SK-N-SH treated with all-trans-retinoic acid at 6 μM for 48 hours (cell line): ENCODE data around the gene GRIA4.

ENCODE experiments used
- BACH2 ChIP-seq: fragments of 250-450 bp; sonication (Bioruptor Pico); IDR thresholded peaks from 2 replicates; pipeline ENCODE4 v1.9.0; 2021; ENCODE audit warnings: mild to moderate bottlenecking, borderline replicate concordance
- CSDC2 ChIP-seq: fragments of 250-450 bp; sonication (Bioruptor Pico); IDR thresholded peaks from 2 replicates; pipeline ENCODE4 v1.5.0; 2020; ENCODE audit warnings: mild to moderate bottlenecking, moderate library complexity
- ZFP30 ChIP-seq: fragments of 450-650 bp; formaldehyde crosslinking; IDR thresholded peaks from 2 replicates; pipeline ENCODE4 v1.5.0; 2022; ENCODE audit warnings: mild to moderate bottlenecking, moderate library complexity
- TF ChIP-seq, protein P1 (sequence below): fragments of 250-450 bp; sonication (Bioruptor Pico); IDR thresholded peaks from 2 replicates; pipeline ENCODE4 v1.5.1; 2020; ENCODE audit warnings: low read depth, mild to moderate bottlenecking, moderate library complexity
- TF ChIP-seq, protein P2 (sequence below): fragments of 250-450 bp; sonication (Bioruptor Pico); IDR thresholded peaks from 2 replicates; pipeline ENCODE4 v1.8.0; 2020; ENCODE audit warnings: mild to moderate bottlenecking, moderate library complexity, borderline replicate concordance

DNA sequence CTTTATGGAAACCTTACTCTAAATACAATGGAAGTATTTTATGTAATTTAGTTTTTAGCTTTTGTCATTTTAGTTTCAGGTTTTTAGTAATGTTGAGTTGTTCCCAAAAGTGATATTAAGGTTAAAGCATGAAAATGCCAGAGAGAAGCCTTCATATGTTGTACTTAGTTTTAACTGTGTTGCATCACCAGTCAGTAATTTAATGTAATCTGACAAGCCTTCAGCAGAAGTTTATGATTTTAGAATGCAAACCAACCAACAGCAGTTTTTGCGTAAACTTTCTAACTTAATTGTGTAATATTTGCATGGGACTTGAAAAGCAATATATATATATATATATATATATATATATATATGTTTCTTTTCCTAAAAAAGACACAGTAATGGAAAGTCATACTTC, 301.6 kb downstream of the GRIA4 start:
- TF ChIP-seq, protein P1, sequence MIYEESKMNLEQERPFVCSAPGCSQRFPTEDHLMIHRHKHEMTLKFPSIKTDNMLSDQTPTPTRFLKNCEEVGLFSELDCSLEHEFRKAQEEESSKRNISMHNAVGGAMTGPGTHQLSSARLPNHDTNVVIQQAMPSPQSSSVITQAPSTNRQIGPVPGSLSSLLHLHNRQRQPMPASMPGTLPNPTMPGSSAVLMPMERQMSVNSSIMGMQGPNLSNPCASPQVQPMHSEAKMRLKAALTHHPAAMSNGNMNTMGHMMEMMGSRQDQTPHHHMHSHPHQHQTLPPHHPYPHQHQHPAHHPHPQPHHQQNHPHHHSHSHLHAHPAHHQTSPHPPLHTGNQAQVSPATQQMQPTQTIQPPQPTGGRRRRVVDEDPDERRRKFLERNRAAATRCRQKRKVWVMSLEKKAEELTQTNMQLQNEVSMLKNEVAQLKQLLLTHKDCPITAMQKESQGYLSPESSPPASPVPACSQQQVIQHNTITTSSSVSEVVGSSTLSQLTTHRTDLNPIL: no peak
- TF ChIP-seq CSDC2 (no peak), BACH2 (no peak), ZFP30 (CRISPR knock-in tag) (no peak)
- TF ChIP-seq, protein P2, sequence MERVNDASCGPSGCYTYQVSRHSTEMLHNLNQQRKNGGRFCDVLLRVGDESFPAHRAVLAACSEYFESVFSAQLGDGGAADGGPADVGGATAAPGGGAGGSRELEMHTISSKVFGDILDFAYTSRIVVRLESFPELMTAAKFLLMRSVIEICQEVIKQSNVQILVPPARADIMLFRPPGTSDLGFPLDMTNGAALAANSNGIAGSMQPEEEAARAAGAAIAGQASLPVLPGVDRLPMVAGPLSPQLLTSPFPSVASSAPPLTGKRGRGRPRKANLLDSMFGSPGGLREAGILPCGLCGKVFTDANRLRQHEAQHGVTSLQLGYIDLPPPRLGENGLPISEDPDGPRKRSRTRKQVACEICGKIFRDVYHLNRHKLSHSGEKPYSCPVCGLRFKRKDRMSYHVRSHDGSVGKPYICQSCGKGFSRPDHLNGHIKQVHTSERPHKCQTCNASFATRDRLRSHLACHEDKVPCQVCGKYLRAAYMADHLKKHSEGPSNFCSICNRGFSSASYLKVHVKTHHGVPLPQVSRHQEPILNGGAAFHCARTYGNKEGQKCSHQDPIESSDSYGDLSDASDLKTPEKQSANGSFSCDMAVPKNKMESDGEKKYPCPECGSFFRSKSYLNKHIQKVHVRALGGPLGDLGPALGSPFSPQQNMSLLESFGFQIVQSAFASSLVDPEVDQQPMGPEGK (CRISPR knock-in tag): no peak
